ENCODE data around the gene LCN6.

The LCN6 gene

DNA sequence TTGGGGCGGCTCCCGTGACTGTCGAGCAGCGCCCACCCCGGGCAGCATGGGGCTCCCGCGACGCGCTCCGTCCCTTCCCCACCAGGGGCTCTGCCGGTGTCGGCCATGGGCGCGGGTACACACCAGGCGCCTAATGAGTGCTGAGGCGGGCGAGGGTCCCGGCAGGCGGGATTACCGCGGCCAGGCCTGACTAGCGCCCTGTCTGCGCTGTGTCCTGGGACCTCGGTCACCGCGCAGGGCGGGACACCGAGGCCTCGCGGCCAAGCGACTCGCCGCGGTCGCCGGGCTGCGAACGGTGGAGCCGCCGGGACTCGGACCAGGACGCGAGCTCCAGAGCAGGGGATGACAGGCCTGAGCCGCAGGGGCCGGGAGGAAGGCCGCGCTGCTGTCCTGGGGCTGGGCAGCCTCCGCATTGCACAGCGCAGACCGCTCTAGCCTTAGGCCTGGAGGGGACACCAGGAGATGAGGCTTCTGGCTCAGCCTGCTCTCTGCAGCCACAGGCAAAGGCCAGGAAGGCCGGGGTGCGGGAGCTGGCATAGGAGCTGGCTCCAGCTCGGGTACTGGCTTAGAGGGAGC, 19.7 kb downstream of the LCN6 start:
- DNase-seq (ENCODE audit: extremely low spot score) = no peak
- POLR2A ChIA-PET = interaction anchor here (0.6 to 2.4 kb wide), 20 partner anchors 8 to 331 kb away, joined by 3 to 36 read pairs (median 4); partner anchors contain the start of gene TMEM141
- CTCF ChIA-PET = interaction anchor here (0.7 to 4.8 kb wide), 20 partner anchors 9 to 241 kb away, joined by 3 to 49 read pairs (median 4); partner anchors contain the start of genes FBXW5, LCN10, LCN15 and LCN8
- TF ChIP-seq, protein P1, sequence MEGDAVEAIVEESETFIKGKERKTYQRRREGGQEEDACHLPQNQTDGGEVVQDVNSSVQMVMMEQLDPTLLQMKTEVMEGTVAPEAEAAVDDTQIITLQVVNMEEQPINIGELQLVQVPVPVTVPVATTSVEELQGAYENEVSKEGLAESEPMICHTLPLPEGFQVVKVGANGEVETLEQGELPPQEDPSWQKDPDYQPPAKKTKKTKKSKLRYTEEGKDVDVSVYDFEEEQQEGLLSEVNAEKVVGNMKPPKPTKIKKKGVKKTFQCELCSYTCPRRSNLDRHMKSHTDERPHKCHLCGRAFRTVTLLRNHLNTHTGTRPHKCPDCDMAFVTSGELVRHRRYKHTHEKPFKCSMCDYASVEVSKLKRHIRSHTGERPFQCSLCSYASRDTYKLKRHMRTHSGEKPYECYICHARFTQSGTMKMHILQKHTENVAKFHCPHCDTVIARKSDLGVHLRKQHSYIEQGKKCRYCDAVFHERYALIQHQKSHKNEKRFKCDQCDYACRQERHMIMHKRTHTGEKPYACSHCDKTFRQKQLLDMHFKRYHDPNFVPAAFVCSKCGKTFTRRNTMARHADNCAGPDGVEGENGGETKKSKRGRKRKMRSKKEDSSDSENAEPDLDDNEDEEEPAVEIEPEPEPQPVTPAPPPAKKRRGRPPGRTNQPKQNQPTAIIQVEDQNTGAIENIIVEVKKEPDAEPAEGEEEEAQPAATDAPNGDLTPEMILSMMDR (IDR thresholded peaks at IDR 0.05; ENCODE audit: control extremely low read depth, extremely low read depth, low read depth, missing control alignments) = no peak

DNA sequence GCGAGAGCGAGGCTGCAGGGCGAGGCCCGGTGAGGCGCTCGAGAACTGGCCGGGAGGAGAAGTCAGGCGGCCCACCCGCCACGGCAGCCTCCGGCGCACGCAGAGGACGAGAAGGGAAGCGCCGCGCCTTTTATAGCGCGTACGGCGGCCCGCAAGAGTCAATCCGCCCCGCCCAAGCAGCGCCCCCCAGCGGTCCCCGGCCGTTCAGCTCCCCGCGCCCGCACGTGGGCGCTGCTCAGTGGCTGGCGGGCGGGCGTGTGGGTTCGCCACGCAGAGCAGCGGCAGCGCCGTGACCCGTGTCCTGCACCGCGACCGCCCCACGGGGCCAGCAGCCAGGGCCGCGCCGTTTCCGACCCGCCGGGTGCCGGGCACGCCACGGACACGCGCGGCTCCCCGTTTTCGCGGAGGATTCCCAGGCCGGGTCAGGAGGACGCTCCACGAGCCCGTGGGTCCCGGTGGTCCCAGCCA, 20.2 kb downstream of the LCN6 start:
- POLR2A ChIA-PET = interaction anchor here (0.6 to 2.4 kb wide), 20 partner anchors 9 to 332 kb away, joined by 3 to 36 read pairs (median 4); partner anchors contain the start of gene TMEM141
- TF ChIP-seq, protein P1 (IDR thresholded peaks at IDR 0.05; ENCODE audit: control extremely low read depth, extremely low read depth, low read depth, missing control alignments) = peak; percentile 95
- DNase-seq (ENCODE audit: extremely low spot score) = peak; percentile 95
- CTCF ChIA-PET = interaction anchor here (0.7 to 4.8 kb wide), 14 partner anchors 10 to 240 kb away, joined by 3 to 49 read pairs (median 5); partner anchors contain the start of genes FBXW5, LCN10 and LCN8

DNA sequence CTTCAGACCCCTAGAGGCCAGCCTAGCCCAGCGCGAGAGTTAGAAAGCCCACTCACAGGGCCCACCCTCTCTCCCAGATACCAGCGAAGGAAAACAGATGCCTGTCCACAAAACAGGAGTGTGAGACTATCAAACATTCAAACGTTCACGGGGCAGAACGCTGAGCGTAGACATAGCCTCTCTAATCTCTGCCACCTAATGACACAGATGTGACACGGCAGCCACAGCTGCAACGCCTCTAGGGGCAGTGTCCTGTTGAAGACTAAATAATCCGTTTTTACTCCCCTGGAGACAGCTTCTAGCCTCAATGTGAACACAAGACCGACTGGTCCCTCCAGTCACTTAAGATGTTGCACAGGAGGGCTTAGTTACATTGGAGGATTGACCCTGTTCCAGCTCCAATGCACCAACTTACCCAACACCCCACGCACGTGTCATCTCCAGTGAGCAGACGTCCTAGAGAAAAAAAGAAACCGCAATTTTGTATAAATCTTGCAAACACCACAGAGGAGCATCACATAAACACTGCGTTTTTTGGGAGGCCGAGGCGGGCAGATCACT, 21.6 kb downstream of the LCN6 start:
- ChIA-PET POLR2A (interaction anchor here (0.6 to 2.4 kb wide), 10 partner anchors 8 to 937 kb away, joined by 3 to 36 read pairs (median 5); partner anchors contain the start of gene TMEM141), CTCF (interaction anchor here (0.9 to 4.8 kb wide), 16 partner anchors 10 to 243 kb away, joined by 3 to 49 read pairs (median 4); partner anchors contain the start of genes AJM1 and LCN10)
- DNase-seq (ENCODE audit: extremely low spot score) = peak; percentile 76
- TF ChIP-seq, protein P1 (IDR thresholded peaks at IDR 0.05; ENCODE audit: control extremely low read depth, extremely low read depth, low read depth, missing control alignments) = peak; percentile 72

DNA sequence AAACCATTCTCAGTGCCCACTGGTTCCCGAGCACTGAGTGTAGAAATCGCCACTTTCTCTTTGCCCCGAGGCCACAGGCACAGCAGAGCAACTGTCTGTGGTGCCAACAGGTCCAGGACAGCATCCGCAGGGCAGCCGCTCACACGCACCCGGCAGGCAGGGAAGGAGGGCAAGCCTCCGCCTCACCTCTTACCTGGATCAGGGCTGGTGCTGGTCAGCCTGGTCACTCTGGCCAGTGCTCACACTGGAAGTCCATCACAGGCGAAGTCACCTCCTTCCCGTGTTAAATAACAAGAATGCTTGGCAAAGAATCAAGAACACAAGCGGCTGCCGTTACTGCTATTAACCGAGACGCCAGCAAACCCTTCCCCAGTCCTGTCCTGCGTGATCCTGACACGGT, 22.2 kb downstream of the LCN6 start:
- TF ChIP-seq, protein P1 (IDR thresholded peaks at IDR 0.05; ENCODE audit: control extremely low read depth, extremely low read depth, low read depth, missing control alignments) = no peak
- ChIA-PET POLR2A (interaction anchor here (2.4 kb wide), 2 partner anchors 11 to 65 kb away, joined by 5 to 36 read pairs; partner anchors contain the start of gene TMEM141), CTCF (interaction anchor here (0.8 to 4.8 kb wide), 7 partner anchors 12 to 41 kb away, joined by 3 to 27 read pairs (median 4); partner anchors contain the start of gene LCN10)
- no peak for DNase-seq (ENCODE audit: extremely low spot score)

DNA sequence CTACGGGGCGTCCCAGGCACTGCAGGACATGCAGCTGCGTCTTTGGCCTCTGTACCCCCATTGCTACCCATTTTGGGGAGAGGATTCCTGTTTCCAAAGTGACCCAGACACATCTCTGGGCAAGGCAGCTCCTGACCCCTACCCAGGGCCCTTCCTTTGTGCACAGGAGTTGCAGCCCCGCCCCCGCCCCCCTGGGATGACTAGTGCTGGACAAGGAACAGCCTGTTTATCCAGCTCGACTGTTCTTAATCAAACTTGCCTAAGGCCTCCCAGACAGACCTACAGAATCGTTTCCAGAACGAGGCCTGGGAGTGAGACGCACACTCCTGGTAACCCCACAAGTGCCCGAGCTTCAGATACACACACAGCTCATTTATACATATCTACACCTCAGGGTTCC, 22.7 kb downstream of the LCN6 start:
- ChIA-PET POLR2A (no interaction called here), CTCF (interaction anchor here (0.8 to 4.8 kb wide), 2 partner anchors 16 to 41 kb away, joined by 4 to 27 read pairs; partner anchors contain the start of gene LCN10)
- TF ChIP-seq, protein P1 (IDR thresholded peaks at IDR 0.05; ENCODE audit: control extremely low read depth, extremely low read depth, low read depth, missing control alignments) = no peak
- no peak for DNase-seq (ENCODE audit: extremely low spot score)

DNA sequence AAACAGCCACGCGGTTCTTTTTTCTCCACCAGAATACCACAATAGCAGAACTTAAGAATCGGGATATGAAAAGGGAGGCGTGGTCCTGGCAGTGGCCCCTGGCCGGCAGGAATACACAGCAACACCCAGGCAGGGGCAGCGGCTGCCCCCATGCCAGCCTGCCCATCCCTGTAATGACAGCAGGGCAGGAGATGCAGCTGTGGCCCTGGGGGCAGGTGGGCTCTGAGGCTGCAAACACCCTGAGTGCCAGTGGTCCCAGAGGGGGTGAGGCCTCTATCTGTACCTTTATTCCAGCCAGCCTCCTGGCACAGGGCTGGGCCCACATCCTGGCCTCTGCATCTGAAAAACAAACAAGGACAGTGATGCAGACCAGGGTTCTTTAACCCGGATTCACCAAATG, 23.6 kb downstream of the LCN6 start:
- DNase-seq (ENCODE audit: extremely low spot score) = no peak
- TF ChIP-seq, protein P1 (IDR thresholded peaks at IDR 0.05; ENCODE audit: control extremely low read depth, extremely low read depth, low read depth, missing control alignments) = no peak
- ChIA-PET POLR2A (no interaction called here), CTCF (no interaction called here)
